GM13977 (cell line): Measurements from ENCODE around the gene HDAC11.
"Not testable (repeated sequence)": the region's sequence is repeated elsewhere in the genome, so short reads cannot be mapped to it uniquely, and the experiment has no call there.

ENCODE experiments used
- DNase-seq: peaks from one replicate; pipeline ENCODE4 v3.0.0; 2012; ENCODE audit warnings: low spot score
- CTCF ChIP-seq: IDR thresholded peaks from 2 replicates; pipeline ENCODE4 v1.5.1; 2012; ENCODE audit warnings: mild to moderate bottlenecking, control low read depth; ENCODE audit not compliant: insufficient read depth; ENCODE audit errors: extremely low read depth, missing control alignments
- in situ Hi-C: fragments of 300-500 bp; cut with MboI; formaldehyde crosslinking; loops from one replicate; pipeline ENCODE4 v1.12.0; 2022; ENCODE audit warnings: low sequenced_read_pairs, low pct_unique_long_range_greater_than_20kb, mixed read lengths, inconsistent platforms; ENCODE audit not compliant: unreplicated experiment

HDAC11 gene

GRCh38 chr3:13519006-13519791 lies 39.1 kb downstream of the HDAC11 start:
- no peak for DNase-seq
- in situ Hi-C loops: no loop called here
- TF ChIP-seq CTCF: no peak

GRCh38 chr3:13520326-13520880 lies 40.3 kb downstream of the HDAC11 start:
- DNase-seq: no peak
- no peak for TF ChIP-seq CTCF
- in situ Hi-C loops: no loop called here

- no peak for TF ChIP-seq CTCF
- in situ Hi-C loops: no loop called here
- DNase-seq: no peak
Measured at GRCh38 chr3:13521309-13521708, 41.2 kb downstream of the HDAC11 start.

GRCh38 chr3:13521749-13522148 lies 41.6 kb downstream of the HDAC11 start:
- DNase-seq, in situ Hi-C loops: not testable (repeated sequence)

- DNase-seq: no peak
- in situ Hi-C loops: no loop called here
- TF ChIP-seq CTCF: no peak
Measured at GRCh38 chr3:13522236-13522635, 42.1 kb downstream of the HDAC11 start.

GRCh38 chr3:13524979-13525669 lies 45.0 kb downstream of the HDAC11 start:
- no peak for DNase-seq
- in situ Hi-C loops: no loop called here
- no peak for TF ChIP-seq CTCF
